Stimulated activated CD8-positive, alpha-beta memory T cell treated with anti-CD3 and anti-CD28 coated beads, Interleukin-7, amount 100 ng/mL, for 24 hours (primary cell): ENCODE results near the gene NAV3.
"Not testable (repeated sequence)": the region's sequence is repeated elsewhere in the genome, so short reads cannot be mapped to it uniquely, and the experiment has no call there.

Experiments used
- DNase-seq: peaks from one replicate; pipeline ENCODE4 v3.0.0-alpha.2; 2020; ENCODE audit warnings: low read depth

The NAV3 gene

DNA sequence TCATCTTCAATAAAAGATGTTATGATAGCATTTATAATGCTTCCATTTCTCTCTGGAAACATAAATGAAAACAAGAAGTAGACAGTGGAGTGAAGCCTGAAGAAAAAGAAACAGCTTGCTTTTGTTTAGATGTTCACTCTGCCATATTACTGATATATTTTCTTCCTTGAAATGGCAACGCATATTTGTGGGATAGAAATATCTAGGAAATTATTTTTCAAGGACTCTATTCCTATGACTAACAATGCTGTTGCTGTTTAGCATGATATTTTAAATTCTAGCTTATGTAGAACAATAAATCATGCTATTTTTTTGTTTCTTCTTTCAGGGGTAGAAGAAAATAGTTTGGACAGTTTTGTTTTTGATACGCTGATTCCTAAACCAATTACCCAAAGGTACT is 359.0 kb downstream of the NAV3 start:
- no peak for DNase-seq

- no peak for DNase-seq
These were observed 360.9 kb downstream of the NAV3 start for GRCh38 chr12:78191611-78192010.

- no peak for DNase-seq
These were observed 362.3 kb downstream of the NAV3 start for GRCh38 chr12:78192979-78193378.

DNA sequence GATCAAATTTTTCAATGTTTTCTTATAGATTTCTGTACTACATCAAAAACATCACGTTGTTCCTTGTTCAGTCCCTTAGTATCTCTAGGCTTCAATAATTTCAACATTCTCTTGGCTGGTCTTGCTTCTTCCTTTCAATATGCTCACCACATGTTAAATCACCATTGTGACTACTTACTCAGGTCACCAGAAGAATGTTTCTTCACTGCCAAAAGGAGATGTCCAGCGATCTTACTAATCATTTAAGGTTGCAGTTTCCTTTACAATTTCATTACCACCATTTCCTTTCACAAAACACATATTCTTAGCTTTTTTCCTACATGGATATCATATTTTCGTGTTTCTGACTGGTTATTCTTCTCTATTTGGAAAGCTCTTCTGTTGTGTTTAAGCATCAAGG is 363.8 kb downstream of the NAV3 start:
- DNase-seq: no peak

GRCh38 chr12:78198896-78199295 is 368.2 kb downstream of the NAV3 start:
- DNase-seq: no peak

- no peak for DNase-seq
These were observed 369.2 kb downstream of the NAV3 start for GRCh38 chr12:78199926-78200325.

DNA sequence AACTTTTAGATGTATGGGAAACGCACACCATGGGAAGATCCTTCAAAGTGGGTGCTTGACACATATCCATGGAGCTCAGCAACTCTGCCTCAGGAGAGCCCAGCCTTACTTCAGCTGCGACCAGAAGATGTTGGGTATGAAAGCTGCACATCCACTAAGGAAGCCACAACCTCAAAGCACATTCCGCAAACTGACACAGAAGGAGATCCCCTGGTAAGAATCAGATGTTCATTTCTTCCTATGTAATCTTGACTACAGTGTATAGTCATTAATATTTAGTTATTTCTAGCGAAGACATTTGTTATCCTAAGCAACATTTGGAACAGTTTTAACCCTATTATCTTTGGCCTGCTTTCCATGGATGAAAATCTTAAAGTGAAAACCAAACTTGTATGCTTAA is 374.2 kb downstream of the NAV3 start:
- DNase-seq: no peak

DNA sequence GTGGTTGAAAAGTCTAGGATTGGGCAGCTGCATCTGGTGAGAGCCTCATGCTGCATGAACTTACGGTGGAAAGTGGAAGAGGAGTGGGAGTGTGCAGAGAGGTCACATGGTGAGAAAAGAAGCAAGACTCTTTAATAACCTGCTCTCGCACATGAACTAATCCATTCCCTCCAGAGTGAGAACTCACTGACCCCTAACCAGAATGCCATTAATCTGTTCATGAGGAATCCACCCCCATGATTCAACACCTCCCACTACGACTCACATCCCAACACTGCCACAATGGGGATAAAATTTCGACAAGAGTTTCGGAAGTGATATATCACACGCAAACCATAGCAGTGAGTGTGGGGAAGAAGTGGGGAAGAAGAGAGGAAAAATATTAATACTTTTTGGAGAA is 377.4 kb downstream of the NAV3 start:
- no peak for DNase-seq

DNA sequence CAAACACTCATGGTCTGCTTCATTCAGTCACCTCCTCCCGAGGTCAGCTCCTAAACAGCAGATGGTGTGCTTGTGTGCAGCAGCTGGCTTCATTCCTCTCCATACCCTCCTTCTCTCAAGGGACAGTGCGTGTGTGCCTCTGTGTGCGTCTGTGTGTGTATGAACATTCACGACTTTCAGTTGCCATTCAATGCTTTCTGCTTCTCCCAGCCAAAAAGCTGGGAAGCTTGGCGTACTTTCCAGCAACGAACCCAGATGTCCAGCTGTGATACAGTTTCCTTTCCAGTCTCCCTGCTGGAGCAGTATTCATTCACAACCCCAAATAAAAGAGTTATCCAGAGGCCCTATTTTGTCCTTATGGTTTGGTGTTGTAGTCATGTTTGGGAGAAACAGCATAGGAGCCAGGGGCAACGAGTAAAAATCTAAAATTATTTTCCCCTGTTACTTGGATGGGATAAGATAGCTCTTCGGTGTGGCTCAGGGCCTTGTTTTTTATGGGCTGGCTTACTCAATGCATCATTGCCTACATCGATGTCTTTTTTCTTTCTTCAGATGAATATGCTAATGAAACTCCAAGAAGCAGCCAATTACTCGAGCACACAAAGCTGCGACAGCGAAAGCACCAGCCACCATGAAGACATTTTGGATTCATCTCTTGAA is 379.3 kb downstream of the NAV3 start:
- DNase-seq: no peak

DNA sequence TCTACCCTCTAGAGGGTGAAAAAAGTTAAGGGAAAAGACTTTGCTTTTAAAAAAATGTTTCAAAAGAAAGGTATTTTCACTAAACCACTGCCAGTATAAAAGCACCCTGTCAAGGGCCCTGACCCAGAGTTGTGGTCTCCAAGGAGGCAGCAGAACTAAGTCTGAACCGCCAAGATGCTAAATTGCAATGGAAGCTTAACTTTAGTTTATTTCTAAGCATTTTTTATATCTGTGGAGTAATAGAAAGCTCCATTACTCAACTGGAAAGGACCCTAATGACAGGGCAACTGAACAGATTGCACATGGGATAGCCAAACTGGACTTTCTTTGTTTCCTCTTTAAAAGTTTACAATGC is 379.8 kb downstream of the NAV3 start:
- DNase-seq: no peak

DNA sequence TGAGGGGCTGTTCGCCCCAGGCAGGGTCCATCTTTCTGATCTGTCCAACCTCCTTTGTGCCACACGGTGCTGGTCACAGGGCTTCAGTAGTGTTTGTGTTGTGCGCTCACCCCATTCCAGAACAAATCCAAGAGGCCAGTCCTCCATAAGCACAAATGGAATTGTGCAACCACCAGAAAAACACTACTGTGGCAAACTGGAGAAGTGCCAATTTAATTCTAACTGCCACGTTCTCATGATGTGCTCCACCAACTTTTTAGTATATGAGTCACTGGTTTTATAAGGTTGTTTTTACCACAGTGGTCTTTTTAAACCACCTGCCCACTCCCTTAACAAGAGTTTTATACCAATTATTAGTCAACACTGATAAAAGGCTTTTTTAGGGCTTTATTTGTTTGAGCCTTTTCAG is 380.2 kb downstream of the NAV3 start:
- no peak for DNase-seq

DNA sequence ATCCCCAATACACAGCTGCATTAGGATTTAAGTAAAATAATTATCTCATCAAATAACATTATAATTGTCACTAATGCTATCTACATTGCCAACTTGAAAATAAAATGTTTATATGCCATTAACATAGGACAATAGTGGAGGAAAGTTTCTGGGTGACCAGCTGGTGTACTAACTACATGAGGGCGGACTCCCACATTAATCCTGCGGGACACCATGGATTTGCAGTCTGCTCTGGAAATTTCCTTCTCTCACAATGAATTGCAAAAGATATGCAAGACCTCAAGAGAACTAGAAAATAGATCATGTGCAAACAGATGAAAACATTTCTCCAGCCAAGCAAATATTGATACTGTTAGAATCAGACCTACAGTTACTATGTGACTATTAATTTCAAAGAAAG is 390.1 kb downstream of the NAV3 start:
- no peak for DNase-seq

- DNase-seq: no peak
These were observed 393.5 kb downstream of the NAV3 start for GRCh38 chr12:78224154-78224553.

DNA sequence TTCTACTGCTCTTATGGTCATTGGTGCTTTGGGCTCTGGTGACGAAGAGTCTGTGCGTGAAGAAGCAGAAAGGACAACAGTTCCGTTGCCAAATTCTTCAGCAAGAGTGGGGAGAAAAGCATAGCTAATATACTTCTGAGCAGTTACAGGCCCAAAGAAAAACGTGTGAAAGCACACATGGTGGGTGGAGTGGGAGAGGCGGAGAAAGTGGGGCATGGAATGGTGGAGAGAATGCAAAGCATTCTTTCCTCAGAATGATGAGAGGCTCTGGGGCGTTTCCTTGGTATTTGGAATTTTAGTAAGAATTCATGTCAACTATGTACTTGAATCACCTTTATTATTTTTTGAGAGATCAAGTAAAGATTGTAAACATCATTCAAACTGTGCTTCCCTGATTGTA is 396.1 kb downstream of the NAV3 start:
- DNase-seq: no peak

DNA sequence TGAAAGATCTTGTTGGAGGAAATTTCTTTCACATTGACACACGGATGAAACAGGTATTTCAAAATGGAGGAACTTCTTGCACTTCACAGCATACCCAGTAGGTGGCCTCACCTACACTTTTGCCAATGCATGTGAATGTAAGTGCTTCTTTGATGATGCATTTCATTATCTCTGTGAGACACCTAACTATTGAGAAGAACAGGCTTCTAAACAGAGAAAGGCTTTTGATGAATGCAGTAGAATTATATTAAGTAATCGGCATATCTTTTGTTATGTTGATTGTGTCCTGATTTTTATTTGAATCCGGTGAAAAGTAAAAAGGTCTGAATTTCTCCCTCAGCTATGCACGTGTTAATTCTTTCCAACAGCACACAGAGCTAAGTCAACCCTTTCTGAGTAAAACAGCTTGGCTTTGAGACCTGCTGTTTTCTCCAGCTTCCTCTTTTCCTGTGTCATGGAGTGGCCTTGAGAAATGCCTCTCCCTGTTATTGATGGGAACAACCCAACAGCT is 399.0 kb downstream of the NAV3 start:
- DNase-seq: no peak

DNA sequence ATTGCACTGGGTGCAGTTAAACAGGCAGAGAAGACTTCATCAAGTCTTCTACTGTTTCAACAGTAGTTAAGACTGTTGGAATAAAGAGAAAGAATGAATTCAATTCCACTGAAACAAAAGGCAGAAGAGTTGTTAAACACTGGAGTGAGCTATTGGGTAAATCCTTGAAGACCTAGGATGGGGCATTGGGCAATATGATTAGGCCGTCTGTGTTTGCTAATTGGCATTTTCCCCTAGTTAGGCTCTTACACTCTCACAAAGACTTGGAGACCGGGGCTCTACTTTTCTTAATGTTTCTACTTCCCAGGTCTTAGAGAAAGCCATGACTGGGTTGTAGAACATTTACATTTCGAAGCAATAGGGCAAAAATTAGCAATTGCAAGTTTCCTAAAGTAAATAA is 402.1 kb downstream of the NAV3 start:
- DNase-seq: no peak

DNA sequence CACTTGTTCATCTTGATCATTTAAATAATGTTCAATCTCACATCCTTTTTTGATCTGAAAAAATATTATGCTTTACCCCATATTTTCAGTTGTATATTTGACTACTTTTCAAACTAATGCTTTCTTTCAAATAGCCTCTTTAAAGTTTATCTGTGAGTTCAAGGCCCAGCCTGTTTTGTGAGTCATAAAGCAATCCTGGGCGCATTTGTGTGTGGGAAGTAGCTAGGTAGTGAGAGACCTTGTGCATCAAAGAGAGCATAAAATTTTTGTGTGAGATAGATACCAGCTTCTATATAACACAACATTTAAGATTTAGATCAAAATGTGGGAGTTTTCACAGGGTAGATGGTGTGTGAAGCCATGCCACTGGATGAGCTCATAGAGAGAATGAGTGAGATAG is 405.6 kb downstream of the NAV3 start:
- DNase-seq: no peak

DNA sequence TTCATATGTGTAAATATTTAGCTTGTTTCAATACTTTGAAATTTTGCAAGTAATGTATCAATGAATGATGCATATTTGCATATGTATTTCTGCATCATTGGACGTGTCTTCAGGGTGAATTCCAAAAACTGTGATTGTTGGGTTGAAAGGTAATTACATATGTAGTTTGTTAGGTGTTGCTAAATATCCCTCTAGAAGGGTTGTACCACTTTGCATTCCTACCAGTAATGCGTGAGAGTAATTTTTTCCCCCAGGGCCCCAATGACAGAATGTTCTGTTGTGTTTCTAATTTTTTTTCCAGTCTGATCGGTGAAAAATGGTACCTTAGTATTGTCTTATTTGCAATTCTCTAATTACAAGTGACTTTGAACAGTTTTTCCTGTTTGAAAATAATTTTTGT is 408.9 kb downstream of the NAV3 start:
- DNase-seq: no peak

DNA sequence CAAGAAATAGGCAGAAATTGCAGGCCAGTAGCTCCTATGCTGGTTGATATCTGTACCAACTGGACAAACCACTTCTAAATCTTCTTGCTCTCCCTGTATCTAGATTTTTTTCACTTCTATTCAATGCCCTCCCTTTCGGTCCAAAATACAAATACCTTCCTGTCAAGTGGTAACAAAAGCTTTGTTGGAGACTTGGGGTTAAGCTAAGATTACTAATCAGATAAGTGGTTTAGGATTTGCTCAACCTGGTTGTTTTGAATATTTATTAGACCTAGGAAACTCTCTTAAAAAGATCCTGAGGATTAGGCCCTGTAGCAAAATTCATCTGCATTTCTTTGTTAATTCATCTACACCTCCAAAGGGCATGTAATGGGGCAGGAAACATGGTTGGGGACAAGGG is 410.1 kb downstream of the NAV3 start:
- DNase-seq: no peak

- no peak for DNase-seq
These were observed 410.8 kb downstream of the NAV3 start for GRCh38 chr12:78241446-78241845.

DNA sequence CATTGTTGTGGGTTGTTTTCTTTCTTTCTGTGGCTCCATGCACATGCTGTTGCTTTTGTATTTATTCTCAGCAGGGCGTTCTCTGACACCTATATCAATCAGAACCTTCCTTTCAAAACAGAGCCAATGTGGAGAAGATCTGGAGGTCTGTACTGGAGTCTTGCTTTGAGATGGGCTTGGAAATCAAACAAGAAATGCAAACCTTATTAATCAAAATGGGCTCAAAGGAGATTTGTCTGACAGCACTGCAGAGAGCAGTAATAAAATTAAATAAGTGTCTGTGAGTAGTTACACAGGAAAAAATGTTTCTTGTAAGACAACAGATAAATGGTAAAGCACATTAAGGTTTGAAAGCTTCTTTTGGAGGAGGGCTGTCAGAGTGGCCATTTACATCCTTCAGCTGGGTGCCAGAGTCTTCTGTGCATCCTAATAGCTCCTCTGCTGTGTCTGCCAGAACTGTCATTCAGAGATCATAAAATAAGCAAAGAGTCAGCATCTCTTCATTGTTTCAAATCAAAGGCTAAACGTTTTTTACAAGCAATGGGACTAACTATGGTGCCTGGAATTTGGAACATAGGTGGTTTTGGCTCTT is 414.3 kb downstream of the NAV3 start:
- no peak for DNase-seq

DNA sequence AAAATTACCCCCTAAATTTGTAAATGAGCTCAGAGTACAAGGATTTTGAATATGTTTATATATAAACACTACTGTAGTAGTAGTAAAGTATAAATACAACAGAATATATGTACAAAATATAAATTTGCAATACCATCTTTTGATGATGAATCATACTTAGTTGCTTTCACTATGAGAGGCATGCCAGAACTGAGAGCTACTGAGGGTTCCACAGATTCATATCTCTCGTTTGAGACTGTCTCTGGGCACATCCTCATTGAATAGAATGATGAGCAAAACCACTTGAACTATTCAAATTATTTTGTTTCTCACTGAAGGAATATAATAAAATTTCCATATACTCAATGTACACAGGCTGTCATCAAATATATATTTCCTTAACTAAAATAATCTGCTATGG is 417.6 kb downstream of the NAV3 start:
- DNase-seq: no peak

DNA sequence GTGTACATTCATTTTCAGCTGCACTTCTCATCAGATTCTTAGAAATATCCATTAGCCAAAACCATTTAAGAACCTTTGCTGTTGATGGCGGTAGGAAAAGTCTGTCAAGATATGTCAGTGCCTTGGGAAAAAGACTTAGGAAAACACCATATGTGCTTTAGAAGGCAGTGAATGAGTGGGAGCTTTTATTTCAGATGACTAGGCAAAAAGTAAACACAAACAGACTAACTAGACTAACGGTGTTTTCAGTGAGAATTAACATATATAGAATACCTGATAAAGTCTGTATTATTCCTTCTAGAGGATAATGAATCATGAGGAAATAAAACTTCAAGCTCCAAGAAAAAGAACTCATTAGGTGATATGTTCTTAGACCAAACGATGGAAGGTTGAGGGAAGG is 418.9 kb downstream of the NAV3 start:
- DNase-seq: no peak

GRCh38 chr12:78257662-78258061 is 427.0 kb downstream of the NAV3 start:
- not testable (repeated sequence) for DNase-seq
